Measurements from ENCODE around the gene C1orf21.

DNA sequence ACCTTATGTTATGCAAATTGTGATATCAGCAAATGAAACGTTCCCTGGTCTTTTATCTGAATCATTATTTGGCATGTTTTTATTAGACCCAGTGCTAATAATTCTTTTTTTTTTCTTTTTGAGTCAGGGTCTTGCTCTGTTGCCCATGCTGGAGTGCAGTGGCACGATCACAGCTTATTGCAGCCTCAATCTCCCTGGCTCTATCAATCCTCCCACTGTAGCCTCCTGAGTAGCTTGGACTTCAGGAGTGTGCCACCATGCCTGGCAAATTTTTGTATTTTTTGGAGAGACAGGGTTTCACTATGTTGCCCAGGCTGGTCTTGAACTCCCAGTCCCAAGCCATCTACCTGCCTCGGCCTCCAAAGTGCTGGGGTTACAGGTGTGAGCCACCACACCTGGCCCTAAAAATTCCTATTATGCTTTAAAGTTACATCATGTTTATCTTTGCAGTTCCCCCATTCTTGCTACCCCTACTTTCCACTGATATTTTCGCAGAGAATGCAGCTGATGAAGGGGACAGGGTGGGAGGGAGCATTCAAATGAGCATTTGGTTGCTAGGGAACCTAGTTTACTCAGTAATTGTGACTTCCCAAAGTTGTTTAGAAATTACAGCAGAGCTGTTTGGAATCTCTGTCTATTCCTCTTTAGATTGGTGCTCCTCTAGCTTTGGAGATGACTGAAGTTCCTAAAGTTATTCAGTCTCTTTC, 18.4 kb downstream of the C1orf21 start:
- TF ChIP-seq, protein P1, sequence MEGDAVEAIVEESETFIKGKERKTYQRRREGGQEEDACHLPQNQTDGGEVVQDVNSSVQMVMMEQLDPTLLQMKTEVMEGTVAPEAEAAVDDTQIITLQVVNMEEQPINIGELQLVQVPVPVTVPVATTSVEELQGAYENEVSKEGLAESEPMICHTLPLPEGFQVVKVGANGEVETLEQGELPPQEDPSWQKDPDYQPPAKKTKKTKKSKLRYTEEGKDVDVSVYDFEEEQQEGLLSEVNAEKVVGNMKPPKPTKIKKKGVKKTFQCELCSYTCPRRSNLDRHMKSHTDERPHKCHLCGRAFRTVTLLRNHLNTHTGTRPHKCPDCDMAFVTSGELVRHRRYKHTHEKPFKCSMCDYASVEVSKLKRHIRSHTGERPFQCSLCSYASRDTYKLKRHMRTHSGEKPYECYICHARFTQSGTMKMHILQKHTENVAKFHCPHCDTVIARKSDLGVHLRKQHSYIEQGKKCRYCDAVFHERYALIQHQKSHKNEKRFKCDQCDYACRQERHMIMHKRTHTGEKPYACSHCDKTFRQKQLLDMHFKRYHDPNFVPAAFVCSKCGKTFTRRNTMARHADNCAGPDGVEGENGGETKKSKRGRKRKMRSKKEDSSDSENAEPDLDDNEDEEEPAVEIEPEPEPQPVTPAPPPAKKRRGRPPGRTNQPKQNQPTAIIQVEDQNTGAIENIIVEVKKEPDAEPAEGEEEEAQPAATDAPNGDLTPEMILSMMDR (IDR thresholded peaks at IDR 0.05): no peak
- TF ChIP-seq POLR2A (IDR thresholded peaks at IDR 0.05): no peak

Measured in Peyer's patch (tissue), 4 donors.